ENCODE data around the gene CACNA1F.
A peak's percentile ranks its signal among the peaks of the same experiment; 100 is the strongest.

CACNA1F gene

GRCh38 chrX:49171752-49172279 is 61.3 kb downstream of the CACNA1F start, which contains the start of gene PLP2:
Gene PLP2 (plus strand): TSS chrX:49171898. CDS start chrX:49172001, 103 bp downstream.
- DNase-seq: peak; percentile 38

DNA sequence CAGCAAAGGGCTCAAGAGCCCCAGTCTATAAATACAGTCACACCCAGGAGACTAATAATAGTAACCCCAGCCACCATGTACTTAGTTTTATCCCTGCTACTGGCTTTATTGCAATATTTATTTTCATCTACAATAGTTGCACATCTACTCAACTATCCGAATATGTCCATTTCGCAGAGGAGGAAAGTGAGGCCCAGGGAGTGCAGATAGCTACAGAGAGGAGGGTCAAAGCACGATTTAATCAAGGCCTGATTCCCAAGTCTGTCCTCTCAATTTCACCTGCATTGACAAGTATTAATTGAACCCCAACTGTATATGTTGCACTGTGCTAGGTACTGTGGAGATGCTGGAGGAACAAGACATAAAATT is 65.4 kb downstream of the CACNA1F start:
- no peak for DNase-seq

DNA sequence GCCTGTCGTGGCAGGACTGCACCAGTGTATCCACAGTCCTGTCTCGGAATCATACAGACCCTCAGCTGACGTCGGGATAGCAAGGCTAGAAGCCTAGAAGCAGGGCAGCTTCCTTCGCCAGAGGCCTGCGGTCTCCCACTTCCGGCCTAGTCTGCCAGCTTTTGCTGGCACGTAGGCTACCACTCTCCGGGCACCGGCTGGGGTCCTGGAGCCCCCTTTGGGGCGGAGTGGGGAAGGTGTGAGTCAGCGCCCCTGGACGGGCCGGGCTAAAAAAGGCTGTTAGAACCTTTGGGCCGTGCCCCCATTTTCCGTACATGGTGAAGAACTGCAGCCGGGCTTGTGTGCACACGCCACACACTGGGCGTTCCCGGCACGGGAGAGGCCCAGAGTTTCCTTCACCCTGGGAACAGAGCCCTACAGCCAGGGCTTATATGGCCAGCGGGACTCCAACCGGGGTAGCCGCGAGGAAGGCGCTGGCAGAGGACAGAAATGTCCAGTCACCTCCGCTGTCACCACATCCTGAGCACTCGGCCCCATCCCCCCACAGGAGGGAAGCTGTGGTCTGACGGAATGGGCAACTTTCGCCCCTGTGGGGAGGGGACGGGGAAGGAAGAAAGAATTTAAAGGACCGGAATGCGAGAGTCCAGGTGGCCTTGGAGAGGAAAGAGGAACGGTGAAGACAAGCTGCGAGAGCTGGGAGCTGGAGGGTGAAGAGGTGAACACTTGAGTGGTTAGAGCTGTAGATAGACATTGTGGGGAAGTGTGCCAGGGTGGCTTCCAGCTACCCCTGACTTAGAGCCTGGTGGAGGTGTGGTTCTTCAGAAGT is 66.0 kb downstream of the CACNA1F start:
- peak; percentile 62 for DNase-seq

GRCh38 chrX:49165901-49166881 is 66.9 kb downstream of the CACNA1F start:
- peak; percentile 26 for DNase-seq

GRCh38 chrX:49164589-49165360 is 68.4 kb downstream of the CACNA1F start:
- no peak for DNase-seq

- peak; percentile 84 for DNase-seq
Measured at GRCh38 chrX:49163555-49164419, 69.4 kb downstream of the CACNA1F start.

DNA sequence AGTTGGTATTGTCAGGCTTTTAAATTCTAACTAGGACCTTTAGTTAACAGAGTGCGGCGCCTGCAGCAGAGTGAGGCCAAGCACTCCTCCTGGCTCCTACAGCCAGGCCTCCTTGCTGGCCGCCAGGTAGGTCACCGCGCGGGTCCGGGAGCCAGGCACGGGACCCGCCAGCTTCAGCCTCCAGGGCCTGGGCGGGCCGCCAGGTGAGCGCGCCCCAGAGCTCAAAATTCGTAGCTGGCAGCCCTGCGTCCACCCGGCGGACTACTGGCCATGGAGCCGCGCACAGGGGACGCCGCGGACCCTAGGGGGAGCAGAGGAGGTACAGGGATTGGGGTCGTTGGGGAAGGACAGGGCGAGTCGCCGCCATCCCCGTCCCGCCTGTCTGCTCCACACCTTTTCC is 70.5 kb downstream of the CACNA1F start, which contains the start of gene MAGIX:
Gene MAGIX, plus strand, starts transcription at position 139 of the 400 bp plus-strand sequence. Its CDS starts 132 bp downstream, at position 271.
- no peak for DNase-seq

DNA sequence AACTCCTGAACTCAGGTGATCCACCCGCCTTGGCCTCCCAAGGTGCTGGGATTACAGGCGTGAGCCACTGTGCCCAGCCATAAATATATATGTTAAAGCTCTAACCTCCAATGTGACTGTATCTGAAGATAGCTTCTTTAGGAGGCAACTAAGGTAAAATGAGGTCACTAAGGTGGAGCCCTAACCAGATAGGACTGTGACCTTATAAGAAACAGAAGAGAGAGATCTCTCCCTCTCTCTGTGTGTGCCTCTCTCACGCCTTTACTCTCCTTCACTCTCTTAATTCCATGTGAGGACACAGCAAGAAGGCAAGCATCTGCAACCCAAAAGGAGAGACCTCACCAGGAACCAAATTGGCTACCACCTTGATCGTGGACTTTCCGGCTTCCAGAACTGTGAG is 71.5 kb downstream of the CACNA1F start:
- DNase-seq: no peak

- no peak for DNase-seq
Measured at GRCh38 chrX:49160908-49161307, 72.2 kb downstream of the CACNA1F start.

- DNase-seq: no peak
Measured at GRCh38 chrX:49157194-49157593, 75.9 kb downstream of the CACNA1F start.

DNA sequence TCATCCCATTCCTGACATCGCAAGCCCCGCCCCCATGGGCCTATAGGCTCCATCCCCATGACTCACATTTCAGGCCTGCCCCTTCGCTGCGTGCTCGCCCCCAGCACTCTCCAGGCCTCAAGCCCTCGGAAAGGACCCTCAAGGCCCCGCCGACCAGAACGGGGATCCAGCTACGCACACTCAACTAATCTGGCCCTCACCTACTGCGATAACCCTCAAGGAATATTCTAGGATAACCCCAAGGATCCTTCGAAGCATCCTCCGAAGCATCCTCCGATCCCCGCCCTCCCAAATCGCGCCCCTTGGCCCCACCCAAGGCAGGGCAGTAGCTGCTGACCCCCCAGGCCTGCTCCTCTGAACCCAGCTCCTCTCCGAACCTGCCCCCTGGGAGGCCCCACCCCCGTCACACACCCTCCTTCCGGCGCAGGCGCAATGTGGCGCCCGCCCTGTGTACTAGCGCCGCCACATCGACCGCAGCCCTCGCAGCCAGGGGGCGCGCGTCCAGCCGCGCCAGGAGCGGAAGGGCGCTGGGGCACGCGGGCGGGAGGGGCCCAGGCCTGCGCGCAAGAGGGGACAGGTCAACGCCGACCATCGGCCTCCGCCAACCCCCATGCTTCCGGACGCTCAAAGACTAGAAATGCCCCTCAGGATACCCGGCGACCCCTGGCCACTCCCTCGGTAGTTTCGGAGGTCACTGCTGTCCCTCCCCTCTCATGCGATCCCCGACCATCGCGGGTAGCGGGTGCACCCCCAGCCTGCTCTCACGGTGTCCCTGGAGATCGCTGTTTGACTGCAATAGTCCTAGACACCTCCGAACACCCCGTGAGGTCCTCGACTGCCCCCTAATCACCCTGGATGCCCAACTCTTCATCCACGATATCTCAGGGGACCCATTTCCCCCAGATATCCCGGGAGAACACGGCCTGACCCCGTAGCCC is 77.0 kb downstream of the CACNA1F start:
- peak; percentile 81 for DNase-seq

DNA sequence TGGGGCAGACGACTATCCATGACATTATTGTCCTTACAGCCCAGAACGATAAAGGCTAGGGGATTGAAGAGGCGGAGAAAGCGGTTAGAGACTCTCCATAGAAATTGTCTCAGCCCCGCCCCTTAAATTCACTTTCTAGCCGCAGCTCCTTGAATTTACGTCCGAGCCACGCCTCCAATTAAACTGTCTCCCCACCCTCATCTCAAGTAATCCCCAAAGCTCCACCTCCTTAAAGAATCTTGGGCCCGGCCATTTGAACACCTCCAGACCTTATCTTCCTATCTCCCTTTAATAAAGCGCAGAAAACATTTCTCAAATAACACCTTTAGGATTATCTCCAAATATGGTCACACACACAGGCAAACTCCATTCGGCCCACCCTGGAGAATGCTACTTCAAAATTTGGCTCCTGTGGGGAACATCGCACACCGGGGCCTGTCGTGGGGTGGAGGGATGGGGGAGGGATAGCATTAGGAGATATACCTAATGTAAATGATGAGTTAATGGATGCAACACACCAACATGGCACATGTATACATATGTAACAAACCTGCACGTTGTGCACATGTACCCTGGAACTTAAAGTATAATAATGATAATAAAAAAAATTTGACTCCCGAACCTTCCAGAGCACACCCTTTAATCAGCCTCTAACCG is 77.8 kb downstream of the CACNA1F start:
- peak; percentile 57 for DNase-seq
